Heart left ventricle (tissue), 16 donors: Measurements from ENCODE around the gene ACADSB. TPM values are rescaled to one million over a fixed set of nuclear protein-coding genes. Genes with fewer than 3 reads are reported as not detected.

Source experiments
- ATAC-seq, 4 donors: fragments of 200-7000 bp; cut with Tn5 transposase; one replicate each; pipeline ENCODE4 v1.9.1; 2020 to 2022; ENCODE audit warnings: moderate library complexity in 4 of 4, mild to moderate bottlenecking in 3 of 4, moderate number of reproducible peaks in 1 of 4
- DNase-seq, 5 donors: peaks; one replicate each; pipeline ENCODE4 v3.0.0-alpha.2; 2020
- H3K27ac ChIP-seq, 12 donors: fragments of 200-600 bp; sonication (generic) in 4 of 12; one replicate each; pipeline versions ENCODE4 v1.5.0 to v1.8.0; 2016 to 2022; ENCODE audit warnings: mild to moderate bottlenecking in 2 of 12
- H3K27me3 ChIP-seq, 9 donors: fragments of 200-600 bp; sonication (generic) in 2 of 9; one replicate each; pipeline versions ENCODE4 v1.5.1 to v1.8.0; 2016 to 2022; ENCODE audit warnings: mild to moderate bottlenecking in 3 of 9
- H3K36me3 ChIP-seq, 9 donors: fragments of 200-600 bp; sonication (generic) in 2 of 9; one replicate each; pipeline versions ENCODE4 v1.5.0 to v1.8.0; 2018 to 2022; ENCODE audit warnings: mild to moderate bottlenecking in 2 of 9
- H3K4me1 ChIP-seq, 12 donors: fragments of 200-600 bp; sonication (generic) in 4 of 12; one replicate each; pipeline versions ENCODE4 v1.5.0 to v1.8.0; 2016 to 2022; ENCODE audit warnings: mild to moderate bottlenecking in 3 of 12
- H3K4me3 ChIP-seq, 12 donors: fragments of 200-600 bp; sonication (generic) in 4 of 12; one replicate each; pipeline versions ENCODE4 v1.5.0 to v1.8.0; 2017 to 2022; ENCODE audit warnings: mild to moderate bottlenecking in 9 of 12, moderate library complexity in 4 of 12
- H3K9me3 ChIP-seq, 12 donors: fragments of 200-600 bp; sonication (generic) in 4 of 12; one replicate each; pipeline versions ENCODE4 v1.5.0 to v1.8.0; 2016 to 2022; ENCODE audit warnings: mild to moderate bottlenecking in 1 of 12
- CTCF ChIP-seq, 12 donors: fragments of 200-600 bp; sonication (generic) in 4 of 12; IDR thresholded peaks; one replicate each; pipeline versions ENCODE4 v1.5.0 to v1.8.0; 2018 to 2022; ENCODE audit warnings: antibody characterized with exemption in 12 of 12, mild to moderate bottlenecking in 5 of 12
- POLR2A ChIP-seq, 2 donors: fragments of 450-650 bp; IDR thresholded peaks; one replicate each; pipeline ENCODE4 v1.6.1; 2017; ENCODE audit warnings: antibody characterized with exemption in 2 of 2, mild to moderate bottlenecking in 2 of 2, moderate library complexity in 2 of 2
- WGBS, 4 donors: extraction: QIAGEN DNeasy Blood & Tissue Kit in 2 of 4; methylation state at CpG; one replicate each; pipeline versions ENCODE4 v1.1.5 to v1.1.7; 2013 to 2018; 5-methylcytosine and 5-hydroxymethylcytosine counted together
- intact Hi-C, 10 donors: fragments of 100-400 bp; cut with DNase I; formaldehyde crosslinking; loops; one replicate each; pipeline versions ENCODE4 v1.11.1 to v1.14.2; 2022
- polyA plus RNA-seq, 2 donors: library from polyadenylated mRNA; stranded (reverse); fragments of 200-250 nt; gene quantifications; one replicate each; pipeline ENCODE4 v1.2.3, GENCODE V29; 2013
- total RNA-seq, 9 donors: library from RNA; depleted of rRNA in 2 of 9; stranded (reverse); fragments of >200 nt in 2 of 9; fragmentation: NEBNext Ultra II Directional in 3 of 9; extraction: Animal tissue kit (Norgen Biotek cat#: 25700) in 3 of 9; gene quantifications; one replicate each; pipeline versions ENCODE4 v1.1.0 to v1.2.4, GENCODE V29; 2016 to 2023
- donor health status: ischemic (EF 13 %, LVEDD 7.1; RV severe dilation, severe dysfunction).
- donor health status: healthy with polysubstance abuse.
- donor health status: DM: no; HTN: yes; CAD: no.
- donor health status: DM: no; HTN: no; CAD: no.
- donor health status: ischemic (EF 25% LVEDD 6.9; RV normal size, moderate dysfunction).
- donor health status: ischemic (EF 25% LVEDD 5.7; RV mildly dilated, moderate dysfunction).
- donor health status: healthy.
- donor health status: DM: yes; HTN: yes; CAD: no.
- donor health status: ischemic (EF 35%, LVEDD 5.7; RV mildly dilated, moderate dysfunction).
- donor health status: nonischemic (EF 11% LVEDD 7.7; RV severe dilation, severe dysfunction).
- donor health status: DM: yes; HTN: yes; CAD: no.
- donor health status: PGD.
- donor health status: ischemic (EF 29% LVEDD 5.4; RV normal size, mild dysfunction).
- donor health status: nonischemic (EF 23%, LVEDD 6.1; RV moderate dilation, normal function).

The ACADSB gene
- total and polyA plus RNA-seq, 11 donors = 9.6 to 102 (median 53.4) TPM

DNA sequence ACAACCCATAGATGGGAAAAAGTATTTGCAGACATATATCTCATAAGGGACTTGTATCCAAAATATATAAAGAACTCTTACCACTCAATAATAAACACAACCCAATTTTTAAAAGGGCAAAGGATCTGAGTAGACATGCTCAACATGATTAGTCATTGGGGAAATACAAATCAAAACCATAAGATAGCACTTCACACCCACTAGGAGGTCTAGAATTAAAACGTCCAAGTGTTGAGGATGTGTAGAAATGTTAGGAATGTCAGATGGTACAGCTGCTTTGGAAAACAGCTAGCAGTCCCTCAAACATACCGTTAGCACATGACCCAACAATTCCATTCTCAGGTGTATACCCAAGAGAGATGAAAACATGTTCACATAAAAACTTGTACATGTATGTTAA is 20.3 kb upstream of the ACADSB start:
- H3K9me3 ChIP-seq = no peaks in the 10 kb centered on the region
- peaks cover 0 to 62% (median 26%) of the 10 kb centered on the region in 9 donors for H3K36me3 ChIP-seq
- H3K4me1 ChIP-seq = no peaks in the 10 kb centered on the region
- intact Hi-C loops = loop anchor here in 1 of 10 donors (10.0 kb wide), 1 partner anchor 614 kb away; the partner anchor contains the start of gene PLEKHA1
- TF ChIP-seq CTCF (IDR thresholded peaks at IDR 0.05) = no peak
- TF ChIP-seq POLR2A (IDR thresholded peaks at IDR 0.05) = no peak
- WGBS, 4 donors = 50 to 67% (median 53%) methylated on average over 2 of the region's 2 CpGs
- ATAC-seq (no peak), DNase-seq (no peak)
- H3K27ac ChIP-seq = no peak overlapping the region
- no peaks in the 10 kb centered on the region for H3K27me3 ChIP-seq
- no peak overlapping the region for H3K4me3 ChIP-seq

- 67 to 85% (median 77%) methylated on average over 5 of the region's 5 CpGs for WGBS, 4 donors
- TF ChIP-seq CTCF (IDR thresholded peaks at IDR 0.05) (no peak), POLR2A (IDR thresholded peaks at IDR 0.05) (no peak)
- H3K27ac ChIP-seq = no peak overlapping the region
- intact Hi-C loops = no loop called here
- DNase-seq (no peak), ATAC-seq (no peak)
- peaks cover 0 to 73% (median 36%) of the 10 kb centered on the region in 9 donors for H3K36me3 ChIP-seq
- H3K4me1 ChIP-seq = no peaks in the 10 kb centered on the region
- no peaks in the 10 kb centered on the region for H3K9me3 ChIP-seq
- H3K4me3 ChIP-seq = no peak overlapping the region
- H3K27me3 ChIP-seq = no peaks in the 10 kb centered on the region
Measured at GRCh38 chr10:122990278-122990677, 18.5 kb upstream of the ACADSB start.

- no peaks in the 10 kb centered on the region for H3K4me1 ChIP-seq
- no peak overlapping the region for H3K4me3 ChIP-seq
- no peaks in the 10 kb centered on the region for H3K9me3 ChIP-seq
- peaks cover 0 to 82% (median 55%) of the 10 kb centered on the region in 9 donors for H3K36me3 ChIP-seq
- H3K27me3 ChIP-seq = no peaks in the 10 kb centered on the region
- TF ChIP-seq CTCF (IDR thresholded peaks at IDR 0.05) = no peak
- WGBS, 4 donors = 73 to 87% (median 82%) methylated on average over 1 of the region's 1 CpG
- DNase-seq (no peak), ATAC-seq (no peak)
- intact Hi-C loops = no loop called here
- H3K27ac ChIP-seq = no peak overlapping the region
Measured at GRCh38 chr10:122992031-122992585, 16.7 kb upstream of the ACADSB start.

DNA sequence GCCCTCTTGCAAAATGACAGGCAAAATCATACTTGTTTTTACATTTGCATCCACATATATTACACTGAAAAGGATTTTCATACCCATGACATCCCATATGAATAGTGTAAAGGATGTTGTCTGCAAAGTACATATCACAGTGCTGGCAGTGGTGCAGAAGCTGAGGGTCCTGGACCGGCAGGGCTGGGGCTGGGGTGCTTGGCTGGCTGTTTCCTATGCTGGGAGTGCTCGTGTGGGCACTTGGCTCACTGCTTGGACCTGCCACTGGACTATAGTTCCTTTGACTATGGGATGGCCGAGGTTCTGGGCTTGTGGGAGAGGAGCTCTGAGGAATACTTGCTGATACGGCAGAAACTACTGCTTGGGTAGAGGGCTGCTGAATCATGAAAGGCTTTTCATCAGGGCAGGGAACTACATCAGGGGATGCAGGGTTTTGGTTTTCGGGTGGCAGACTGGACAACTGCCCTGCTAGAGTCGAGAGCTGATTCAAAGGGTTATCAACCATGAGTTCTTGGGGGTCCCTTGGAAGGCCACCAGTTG is 14.9 kb upstream of the ACADSB start:
- H3K4me1 ChIP-seq = peaks cover 0 to 4% (median under 1%) of the 10 kb centered on the region in 12 donors
- H3K27me3 ChIP-seq = no peaks in the 10 kb centered on the region
- no peaks in the 10 kb centered on the region for H3K9me3 ChIP-seq
- ATAC-seq = no peak
- TF ChIP-seq POLR2A (IDR thresholded peaks at IDR 0.05) = no peak
- no peak for TF ChIP-seq CTCF (IDR thresholded peaks at IDR 0.05)
- WGBS, 4 donors = 85 to 95% (median 92%) methylated on average over 6 of the region's 6 CpGs
- no peak overlapping the region for H3K4me3 ChIP-seq
- peaks cover 0 to 88% (median 62%) of the 10 kb centered on the region in 9 donors for H3K36me3 ChIP-seq
- intact Hi-C loops = no loop called here
- no peak overlapping the region for H3K27ac ChIP-seq
- DNase-seq = no peak
